HEK293 (cell line): ENCODE measurements around the gene CDK19.

ENCODE experiments used
- SETDB1 ChIP-seq: IDR thresholded peaks from one replicate; pipeline ENCODE4 v1.6.1; 2017; ENCODE audit warnings: mild to moderate bottlenecking, low read length, moderate library complexity, mixed read lengths; ENCODE audit not compliant: insufficient read length
- YY1 ChIP-seq: fragments of 450-650 bp; formaldehyde crosslinking; IDR thresholded peaks from 2 replicates; pipeline ENCODE4 v1.5.1; 2018; ENCODE audit warnings: missing biosample characterization, missing genetic modification characterization
- ZFP3 ChIP-seq: fragments of 450-650 bp; formaldehyde crosslinking; IDR thresholded peaks from 2 replicates; pipeline ENCODE4 v1.5.1; 2016; ENCODE audit warnings: low read depth, missing biosample characterization, missing genetic modification characterization
- ZNF146 ChIP-seq: fragments of 450-650 bp; formaldehyde crosslinking; IDR thresholded peaks from 2 replicates; pipeline ENCODE4 v1.5.1; 2016; ENCODE audit warnings: missing biosample characterization, missing genetic modification characterization
- ZNF221 ChIP-seq: fragments of 450-650 bp; formaldehyde crosslinking; IDR thresholded peaks from 2 replicates; pipeline ENCODE4 v1.5.1; 2017; ENCODE audit warnings: missing biosample characterization, missing genetic modification characterization, borderline replicate concordance
- ZNF521 ChIP-seq: fragments of 450-650 bp; formaldehyde crosslinking; IDR thresholded peaks from 2 replicates; pipeline ENCODE4 v1.5.1; 2017; ENCODE audit warnings: missing biosample characterization, mild to moderate bottlenecking, missing genetic modification characterization
- ZNF529 ChIP-seq: fragments of 450-650 bp; formaldehyde crosslinking; IDR thresholded peaks from 2 replicates; pipeline ENCODE4 v1.5.1; 2017; ENCODE audit warnings: missing genetic modification characterization, missing biosample characterization; ENCODE audit not compliant: insufficient replicate concordance
- ZNF600 ChIP-seq: fragments of 450-650 bp; formaldehyde crosslinking; IDR thresholded peaks from 2 replicates; pipeline ENCODE4 v1.5.1; 2016; ENCODE audit warnings: missing biosample characterization, missing genetic modification characterization
- ZNF747 ChIP-seq: fragments of 450-650 bp; formaldehyde crosslinking; IDR thresholded peaks from 2 replicates; pipeline ENCODE4 v1.5.1; 2016; ENCODE audit warnings: missing biosample characterization, missing genetic modification characterization
- ZNF76 ChIP-seq: fragments of 450-650 bp; formaldehyde crosslinking; IDR thresholded peaks from 2 replicates; pipeline ENCODE4; 2016; ENCODE audit warnings: low read depth, missing biosample characterization, missing genetic modification characterization, borderline replicate concordance
- ZNF776 ChIP-seq: fragments of 450-650 bp; formaldehyde crosslinking; IDR thresholded peaks from 2 replicates; pipeline ENCODE4 v1.5.0; 2017; ENCODE audit warnings: missing biosample characterization, missing genetic modification characterization, borderline replicate concordance
- TF ChIP-seq, protein P1 (sequence below): fragments of 450-650 bp; formaldehyde crosslinking; IDR thresholded peaks from 2 replicates; pipeline ENCODE4 v1.5.1; 2016; ENCODE audit warnings: missing biosample characterization, missing genetic modification characterization

DNA sequence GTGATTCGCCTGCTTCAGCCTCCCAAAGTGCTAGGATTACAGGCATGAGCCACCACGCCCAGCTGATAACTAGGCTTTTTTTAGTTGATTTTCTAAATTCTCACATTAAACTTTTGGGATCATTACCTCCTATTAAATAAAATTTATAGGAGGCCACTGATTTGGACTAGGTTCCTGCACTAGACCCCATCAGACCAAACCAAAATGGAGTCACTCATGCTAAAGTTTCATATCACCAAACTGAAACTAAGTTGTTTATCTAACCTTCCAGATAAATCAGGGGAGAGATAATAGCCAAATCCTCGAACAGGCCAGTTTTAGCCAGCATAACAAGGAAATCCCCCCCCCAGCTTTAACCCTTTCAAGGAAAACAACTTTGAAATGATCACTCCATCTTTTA is 240.5 kb downstream of the CDK19 start:
- TF ChIP-seq, protein P1, sequence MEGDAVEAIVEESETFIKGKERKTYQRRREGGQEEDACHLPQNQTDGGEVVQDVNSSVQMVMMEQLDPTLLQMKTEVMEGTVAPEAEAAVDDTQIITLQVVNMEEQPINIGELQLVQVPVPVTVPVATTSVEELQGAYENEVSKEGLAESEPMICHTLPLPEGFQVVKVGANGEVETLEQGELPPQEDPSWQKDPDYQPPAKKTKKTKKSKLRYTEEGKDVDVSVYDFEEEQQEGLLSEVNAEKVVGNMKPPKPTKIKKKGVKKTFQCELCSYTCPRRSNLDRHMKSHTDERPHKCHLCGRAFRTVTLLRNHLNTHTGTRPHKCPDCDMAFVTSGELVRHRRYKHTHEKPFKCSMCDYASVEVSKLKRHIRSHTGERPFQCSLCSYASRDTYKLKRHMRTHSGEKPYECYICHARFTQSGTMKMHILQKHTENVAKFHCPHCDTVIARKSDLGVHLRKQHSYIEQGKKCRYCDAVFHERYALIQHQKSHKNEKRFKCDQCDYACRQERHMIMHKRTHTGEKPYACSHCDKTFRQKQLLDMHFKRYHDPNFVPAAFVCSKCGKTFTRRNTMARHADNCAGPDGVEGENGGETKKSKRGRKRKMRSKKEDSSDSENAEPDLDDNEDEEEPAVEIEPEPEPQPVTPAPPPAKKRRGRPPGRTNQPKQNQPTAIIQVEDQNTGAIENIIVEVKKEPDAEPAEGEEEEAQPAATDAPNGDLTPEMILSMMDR (tag by site-specific recombination) = no peak
- TF ChIP-seq ZFP3 (tag by site-specific recombination) (no peak), ZNF529 (tag by site-specific recombination) (no peak), ZNF76 (tag by site-specific recombination) (no peak), ZNF776 (no peak), ZNF600 (no peak), SETDB1 (no peak), ZNF221 (tag by site-specific recombination) (no peak), ZNF747 (no peak), YY1 (no peak), ZNF146 (tag by site-specific recombination) (no peak), ZNF521 (no peak)
